ENCODE data around the gene MAN2A2.

The MAN2A2 gene

GRCh38 chr15:90942354-90943120 lies 39.4 kb downstream of the MAN2A2 start:
- no peak for DNase-seq (ENCODE audit: low read depth, low spot score)

GRCh38 chr15:90945091-90945490 lies 42.0 kb downstream of the MAN2A2 start:
- DNase-seq (ENCODE audit: low read depth, low spot score) = no peak

DNA sequence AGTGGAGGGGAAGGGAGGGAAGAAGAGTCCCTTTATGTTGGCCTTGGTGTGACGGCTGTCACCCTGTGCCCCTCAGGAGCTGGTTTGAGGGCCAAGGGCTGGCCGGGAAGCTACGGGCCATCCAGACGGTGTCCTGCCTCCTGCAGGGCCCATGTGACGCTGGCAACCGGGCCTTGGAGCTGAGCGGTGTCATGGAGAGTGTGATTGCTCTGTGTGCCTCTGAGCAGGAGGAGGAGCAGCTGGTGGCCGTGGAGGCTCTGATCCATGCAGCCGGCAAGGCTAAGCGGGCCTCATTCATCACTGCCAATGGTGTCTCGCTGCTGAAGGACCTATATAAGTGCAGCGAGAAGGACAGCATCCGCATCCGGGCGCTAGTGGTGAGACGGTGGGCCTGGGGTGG lies 43.4 kb downstream of the MAN2A2 start:
- DNase-seq (ENCODE audit: low read depth, low spot score) = no peak

- no peak for DNase-seq (ENCODE audit: low read depth, low spot score)
Observed at GRCh38 chr15:90946941-90947576, 44.0 kb downstream of the MAN2A2 start.

GRCh38 chr15:90947577-90948357 lies 44.7 kb downstream of the MAN2A2 start:
- DNase-seq (ENCODE audit: low read depth, low spot score) = no peak

DNA sequence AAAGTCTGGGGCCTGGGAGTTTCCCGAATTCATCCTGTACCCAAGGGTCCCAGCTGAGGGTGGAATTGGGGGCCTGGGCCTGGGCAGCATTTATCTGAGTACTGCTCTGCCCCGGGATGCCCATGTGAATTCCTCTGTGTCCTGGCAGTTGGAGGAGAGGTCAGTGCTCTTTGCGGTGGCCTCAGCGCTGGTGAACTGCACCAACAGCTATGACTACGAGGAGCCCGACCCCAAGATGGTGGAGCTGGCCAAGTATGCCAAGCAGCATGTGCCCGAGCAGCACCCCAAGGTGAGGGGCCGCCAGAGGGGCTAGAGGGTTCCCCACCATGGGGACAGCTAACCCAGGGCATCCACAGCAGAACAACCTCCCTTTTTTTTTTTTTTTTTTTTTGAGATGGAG lies 45.4 kb downstream of the MAN2A2 start:
- DNase-seq (ENCODE audit: low read depth, low spot score) = no peak

DNA sequence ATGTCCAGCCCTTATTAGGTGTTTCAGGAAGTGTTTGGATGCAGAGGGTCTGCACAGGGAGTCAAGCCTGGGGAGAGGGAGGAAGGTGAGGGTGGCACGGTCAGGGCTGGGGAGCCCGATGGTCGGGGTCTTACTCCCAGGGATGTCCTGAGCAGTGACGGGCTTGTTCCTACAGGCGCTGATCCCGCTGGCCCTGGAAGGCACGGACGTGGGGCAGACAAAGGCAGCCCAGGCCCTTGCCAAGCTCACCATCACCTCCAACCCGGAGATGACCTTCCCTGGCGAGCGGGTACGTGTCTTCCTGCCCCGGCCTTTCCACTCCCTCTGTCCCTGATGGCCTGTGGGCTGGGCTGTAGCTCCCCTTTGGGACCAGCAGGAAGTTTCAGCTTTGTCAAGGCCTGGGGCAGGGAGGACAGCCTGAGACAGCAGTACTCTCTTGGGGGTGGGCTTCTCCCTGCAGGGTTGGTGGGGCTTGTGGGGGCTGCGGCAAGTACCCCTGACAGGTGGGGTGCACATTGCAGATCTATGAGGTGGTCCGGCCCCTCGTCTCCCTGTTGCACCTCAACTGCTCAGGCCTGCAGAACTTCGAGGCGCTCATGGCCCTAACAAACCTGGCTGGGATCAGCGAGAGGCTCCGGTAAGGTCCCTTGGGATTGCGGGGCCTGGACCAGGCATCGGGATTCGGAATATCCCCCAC lies 47.0 kb downstream of the MAN2A2 start:
- DNase-seq (ENCODE audit: low read depth, low spot score) = no peak

DNA sequence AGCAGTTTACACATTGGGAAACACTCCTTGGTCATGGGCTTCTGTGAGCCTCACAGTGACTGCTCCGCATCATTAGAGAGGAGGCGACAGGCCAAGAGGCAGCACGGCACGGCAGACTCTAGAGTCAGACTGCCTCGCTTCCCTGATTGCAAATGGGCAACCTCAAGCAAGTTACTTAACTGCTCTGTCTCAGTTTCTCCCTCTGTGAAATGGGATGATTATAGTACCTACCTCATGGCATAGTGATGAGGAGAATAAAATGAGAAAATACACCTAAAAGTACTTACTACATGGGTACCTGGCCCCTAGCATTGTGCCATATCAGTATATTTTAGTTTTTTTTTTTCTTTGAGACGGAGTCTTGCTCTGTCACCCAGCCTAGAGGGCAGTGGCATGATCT lies 47.6 kb downstream of the MAN2A2 start:
- DNase-seq (ENCODE audit: low read depth, low spot score) = no peak

- DNase-seq (ENCODE audit: low read depth, low spot score) = no peak
Observed at GRCh38 chr15:90952901-90953677, 50.0 kb downstream of the MAN2A2 start.

DNA sequence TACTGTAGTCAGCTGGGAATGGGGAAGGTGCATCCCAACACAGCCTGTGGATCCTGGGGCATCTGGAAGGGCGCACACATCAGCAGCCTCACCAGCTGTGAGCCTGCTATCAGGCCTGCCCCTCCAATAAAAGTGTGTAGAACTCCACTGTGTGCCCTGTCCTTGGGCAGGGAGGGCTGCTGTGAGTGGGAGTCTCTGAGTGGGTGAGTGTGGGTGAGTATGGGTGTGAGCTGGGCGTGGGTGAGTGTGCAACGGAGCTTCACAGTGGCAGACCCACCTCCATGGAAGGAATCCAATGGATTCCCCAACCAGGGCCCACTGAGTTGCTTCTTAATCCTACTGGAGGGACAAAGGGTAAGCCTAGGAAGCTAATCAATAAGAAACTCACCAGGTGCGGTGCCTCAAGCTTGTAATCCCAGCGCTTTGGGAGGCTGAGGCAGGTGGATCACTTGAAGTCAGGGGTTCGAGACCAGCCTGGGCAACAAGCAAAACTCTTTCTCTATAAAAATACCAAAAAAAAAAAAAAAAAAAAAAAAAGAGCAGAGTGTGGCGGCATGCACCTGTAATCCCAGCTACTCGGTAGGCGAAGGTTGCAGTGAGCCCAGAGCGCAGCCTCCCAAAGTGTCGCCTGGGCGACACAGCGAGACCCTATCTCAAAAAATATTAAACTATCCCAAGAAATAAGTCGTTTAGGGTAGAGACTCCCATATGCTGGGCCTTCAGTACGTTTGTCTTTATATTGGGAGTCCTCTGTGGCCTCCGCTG lies 51.0 kb downstream of the MAN2A2 start:
- no peak for DNase-seq (ENCODE audit: low read depth, low spot score)

DNA sequence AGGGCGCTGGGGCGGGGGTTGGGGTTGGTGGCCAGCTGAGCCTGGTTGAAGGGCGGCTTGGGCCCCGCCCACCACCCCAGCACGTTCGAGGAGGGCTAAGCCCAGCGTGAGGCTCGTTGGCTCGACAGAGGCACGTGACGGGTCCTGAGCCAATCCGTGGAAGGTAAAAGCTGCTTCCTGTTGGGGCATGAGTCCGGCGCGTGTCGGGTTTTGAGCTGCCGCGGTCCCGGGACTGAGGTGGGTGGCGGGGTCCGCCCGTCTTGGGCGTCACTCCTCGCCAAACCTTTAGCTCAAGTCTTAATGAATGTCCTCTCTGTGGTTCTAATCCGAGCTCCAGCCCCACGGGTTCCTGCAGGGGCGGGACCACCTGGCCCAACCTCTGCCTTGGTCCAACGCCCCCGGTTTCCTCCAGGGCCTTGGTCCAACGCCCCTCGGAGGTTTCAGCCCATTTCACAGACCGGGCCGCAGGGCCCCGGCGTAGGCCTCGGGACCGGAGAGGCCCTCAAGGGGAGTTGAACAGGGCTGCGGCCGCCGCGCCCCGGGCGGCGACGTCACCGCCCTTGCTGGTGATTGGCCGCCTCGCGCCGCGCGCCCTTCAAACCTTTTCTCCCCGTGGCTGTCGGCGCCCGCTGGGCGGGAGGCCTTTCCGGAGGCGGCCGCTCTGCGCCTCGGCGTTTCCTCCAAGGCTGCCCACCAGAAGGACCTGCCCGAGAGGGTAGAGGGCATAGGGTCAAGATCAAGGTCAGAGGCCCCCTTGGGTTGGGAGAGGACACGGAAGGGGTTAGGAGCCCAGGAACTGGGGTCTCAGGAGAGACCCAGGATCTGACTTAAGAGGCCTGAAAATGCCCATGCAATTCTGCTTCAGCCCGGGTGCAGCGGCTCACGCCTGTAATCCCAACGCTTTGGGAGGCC lies 51.9 kb downstream of the MAN2A2 start, which contains the start of gene RCCD1:
Gene RCCD1 (plus strand): TSS at position 173 of the 912 bp plus-strand sequence. CDS start 1,851 bp downstream, outside the sequence.
- DNase-seq (ENCODE audit: low read depth, low spot score) = peak; percentile 97

GRCh38 chr15:90955624-90956273 lies 52.6 kb downstream of the MAN2A2 start:
- DNase-seq (ENCODE audit: low read depth, low spot score) = no peak

- DNase-seq (ENCODE audit: low read depth, low spot score) = peak; percentile 90
Observed at GRCh38 chr15:90956274-90957030, 53.4 kb downstream of the MAN2A2 start.

DNA sequence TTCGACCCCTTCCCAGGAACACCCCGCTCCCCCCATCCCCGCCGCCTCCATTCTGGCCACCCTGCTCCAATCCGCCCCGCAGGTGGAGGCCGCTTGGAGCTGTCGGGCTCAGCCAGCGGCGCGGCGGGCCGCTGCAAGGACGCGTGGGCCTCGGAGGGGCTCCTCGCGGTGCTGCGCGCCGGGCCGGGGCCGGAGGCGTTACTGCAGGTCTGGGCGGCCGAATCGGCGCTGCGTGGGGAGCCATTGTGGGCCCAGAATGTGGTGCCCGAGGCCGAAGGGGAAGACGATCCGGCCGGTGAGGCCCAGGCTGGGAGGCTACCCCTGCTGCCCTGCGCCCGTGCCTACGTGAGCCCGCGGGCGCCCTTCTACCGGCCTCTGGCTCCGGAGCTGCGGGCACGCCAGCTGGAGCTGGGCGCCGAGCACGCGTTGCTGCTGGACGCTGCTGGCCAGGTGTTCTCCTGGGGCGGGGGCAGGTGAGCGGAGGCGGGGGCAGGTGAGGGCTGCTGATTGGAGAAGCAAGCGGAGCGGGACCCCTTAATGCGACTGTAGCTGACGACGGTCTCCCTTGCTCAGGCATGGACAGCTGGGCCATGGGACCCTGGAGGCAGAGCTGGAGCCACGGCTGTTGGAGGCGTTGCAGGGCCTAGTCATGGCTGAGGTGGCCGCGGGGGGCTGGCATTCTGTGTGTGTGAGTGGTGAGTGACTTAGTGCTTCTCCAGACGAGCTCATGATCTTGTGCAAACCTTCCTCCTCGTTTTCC lies 54.1 kb downstream of the MAN2A2 start:
- DNase-seq (ENCODE audit: low read depth, low spot score) = peak; percentile 65

GRCh38 chr15:90957791-90958190 lies 54.7 kb downstream of the MAN2A2 start:
- no peak for DNase-seq (ENCODE audit: low read depth, low spot score)

DNA sequence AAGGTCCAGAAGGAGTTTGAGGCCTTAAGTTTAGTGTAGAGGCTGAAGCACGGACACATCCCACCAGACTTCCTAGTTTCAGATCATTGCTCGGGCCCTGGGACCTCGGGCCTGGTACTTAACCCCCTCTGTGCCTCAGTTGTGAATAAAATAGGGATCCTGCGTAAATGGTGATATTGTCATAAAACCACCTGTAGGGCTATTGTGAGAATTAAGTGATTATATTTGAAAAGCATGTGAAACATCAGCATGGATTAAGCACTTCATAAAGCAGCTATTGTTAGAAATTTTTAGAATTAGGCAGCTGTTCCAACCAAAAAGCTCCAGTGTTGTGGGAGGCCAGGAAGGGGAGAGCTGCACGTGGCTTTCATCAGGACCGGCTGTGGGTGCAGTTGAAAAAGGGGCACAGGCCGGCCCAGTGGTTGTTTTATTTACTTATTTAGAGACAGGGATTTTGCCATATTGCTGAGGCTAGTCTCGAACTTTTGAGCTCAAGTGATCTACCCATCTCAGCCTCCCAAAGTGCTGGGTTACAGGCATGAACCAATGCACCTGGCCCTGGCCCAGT lies 56.0 kb downstream of the MAN2A2 start:
- no peak for DNase-seq (ENCODE audit: low read depth, low spot score)

GRCh38 chr15:90959894-90960293 lies 56.8 kb downstream of the MAN2A2 start:
- DNase-seq (ENCODE audit: low read depth, low spot score) = peak; percentile 73

Data from astrocyte of the hippocampus (primary cell).